WTC11 (cell line): ENCODE results near the gene ENAH. TPM values are rescaled to one million over a fixed set of nuclear protein-coding genes. Genes with fewer than 3 reads are reported as not detected.
A peak's percentile ranks its signal among the peaks of the same experiment; 100 is the strongest.
"Not testable (repeated sequence)": the region's sequence is repeated elsewhere in the genome, so short reads cannot be mapped to it uniquely, and the experiment has no call there.

ENCODE experiments used
- ATAC-seq: fragments of 200-7000 bp; cut with Tn5 transposase; 2 replicates; pipeline ENCODE4 v1.10.0; 2021; ENCODE audit warnings: mild to moderate bottlenecking, moderate library complexity
- CTCF ChIA-PET: fragments of 300-600 bp; sonication (Branson Sonifier 250); formaldehyde crosslinking; loops from one replicate; lab custom pipeline; 2021; ENCODE audit warnings: antibody characterized with exemption; lab: Charles Lee
- POLR2A ChIA-PET: fragments of 350-600 bp; sonication (Branson Sonifier 250); formaldehyde crosslinking; loops from one replicate; lab custom pipeline; 2021; ENCODE audit warnings: antibody characterized with exemption; lab: Charles Lee
- DNase-seq: peaks from one replicate; pipeline ENCODE4 v3.0.0; 2021; ENCODE audit warnings: low spot score
- H3K27ac Mint-ChIP-seq: 2 replicates; pipeline ENCODE4 v1.8.0; 2021; ENCODE audit warnings: mixed read lengths
- H3K27me3 Mint-ChIP-seq: 2 replicates; pipeline ENCODE4 v1.8.0; 2021; ENCODE audit warnings: low read depth, mild to moderate bottlenecking, moderate library complexity, mixed read lengths
- H3K36me3 Mint-ChIP-seq: 2 replicates; pipeline ENCODE4 v1.8.0; 2021; ENCODE audit warnings: mixed read lengths
- H3K4me1 Mint-ChIP-seq: 2 replicates; pipeline ENCODE4 v1.8.0; 2022; ENCODE audit warnings: mixed read lengths
- H3K4me3 Mint-ChIP-seq: 2 replicates; pipeline ENCODE4 v1.8.0; 2021; ENCODE audit warnings: mild to moderate bottlenecking, moderate library complexity, mixed read lengths
- H3K9me3 Mint-ChIP-seq: 2 replicates; pipeline ENCODE4 v1.8.0; 2021; ENCODE audit warnings: mixed read lengths
- CREB1 ChIP-seq: sonication (generic); formaldehyde crosslinking; IDR thresholded peaks from 2 replicates; pipeline ENCODE4 v1.8.0; 2023; ENCODE audit warnings: mild to moderate bottlenecking, missing genetic modification reagents
- EMX1 ChIP-seq: fragments of 250-450 bp; sonication (Bioruptor Pico); IDR thresholded peaks from 2 replicates; pipeline ENCODE4 v1.8.0; 2021; ENCODE audit warnings: mild to moderate bottlenecking
- FOXP1 ChIP-seq: sonication (generic); formaldehyde crosslinking; IDR thresholded peaks from 2 replicates; pipeline ENCODE4 v1.8.0; 2022; ENCODE audit warnings: missing genetic modification reagents, mild to moderate bottlenecking, moderate library complexity, borderline replicate concordance
- HMGA2 ChIP-seq: fragments of 250-450 bp; sonication (Bioruptor Pico); IDR thresholded peaks from 2 replicates; pipeline ENCODE4 v1.4.0; 2021; ENCODE audit warnings: mild to moderate bottlenecking, moderate library complexity
- NR1H2 ChIP-seq: sonication (generic); formaldehyde crosslinking; IDR thresholded peaks from 2 replicates; pipeline ENCODE4 v1.9.0; 2021; ENCODE audit warnings: mild to moderate bottlenecking, moderate library complexity, missing genetic modification reagents
- NR2C2 ChIP-seq: sonication (generic); formaldehyde crosslinking; IDR thresholded peaks from 2 replicates; pipeline ENCODE4 v1.8.0; 2022; ENCODE audit warnings: mild to moderate bottlenecking, missing genetic modification reagents
- OVOL2 ChIP-seq: fragments of 250-450 bp; sonication (Bioruptor Pico); IDR thresholded peaks from 2 replicates; pipeline ENCODE4 v1.9.0; 2021; ENCODE audit warnings: mild to moderate bottlenecking, borderline replicate concordance
- ZNF416 ChIP-seq: fragments of 250-450 bp; sonication (Bioruptor Pico); IDR thresholded peaks from 2 replicates; pipeline ENCODE4 v1.9.0; 2021; ENCODE audit warnings: mild to moderate bottlenecking, inconsistent platforms
- total RNA-seq: library from RNA; stranded (reverse); gene quantifications from 3 replicates; pipeline ENCODE4 v1.2.3, GENCODE V29; 2021
- TF ChIP-seq, protein P1 (sequence below): fragments of 200-600 bp; IDR thresholded peaks from 2 replicates; pipeline ENCODE4 v1.8.0; 2022; ENCODE audit warnings: antibody characterized with exemption
- TF ChIP-seq, protein P2 (sequence below): sonication (generic); formaldehyde crosslinking; IDR thresholded peaks from 2 replicates; pipeline ENCODE4 v1.8.1; 2023; ENCODE audit warnings: mild to moderate bottlenecking, missing genetic modification reagents
- TF ChIP-seq, protein P3 (sequence below): fragments of 250-450 bp; sonication (Bioruptor Pico); IDR thresholded peaks from 2 replicates; pipeline ENCODE4 v1.9.0; 2021; ENCODE audit warnings: mild to moderate bottlenecking, borderline replicate concordance
- TF ChIP-seq, protein P4 (sequence below): sonication (generic); formaldehyde crosslinking; IDR thresholded peaks from 2 replicates; pipeline ENCODE4 v1.8.1; 2023; ENCODE audit warnings: mild to moderate bottlenecking, missing genetic modification reagents, moderate library complexity
- TF ChIP-seq, protein P5 (sequence below): sonication (generic); formaldehyde crosslinking; IDR thresholded peaks from 2 replicates; pipeline ENCODE4 v1.8.0; 2022; ENCODE audit warnings: mild to moderate bottlenecking, missing genetic modification reagents
- TF ChIP-seq, protein P6 (sequence below): fragments of 250-450 bp; sonication (Bioruptor Pico); IDR thresholded peaks from 2 replicates; pipeline ENCODE4 v1.9.0; 2021; ENCODE audit warnings: mild to moderate bottlenecking
- TF ChIP-seq, protein P7 (sequence below): sonication (generic); formaldehyde crosslinking; conservative IDR thresholded peaks from 2 replicates; pipeline ENCODE4 v1.8.1; 2022; ENCODE audit warnings: mild to moderate bottlenecking, missing genetic modification reagents

The ENAH gene
- total RNA-seq, 1 experiment from 2014 or later: 227 TPM

DNA sequence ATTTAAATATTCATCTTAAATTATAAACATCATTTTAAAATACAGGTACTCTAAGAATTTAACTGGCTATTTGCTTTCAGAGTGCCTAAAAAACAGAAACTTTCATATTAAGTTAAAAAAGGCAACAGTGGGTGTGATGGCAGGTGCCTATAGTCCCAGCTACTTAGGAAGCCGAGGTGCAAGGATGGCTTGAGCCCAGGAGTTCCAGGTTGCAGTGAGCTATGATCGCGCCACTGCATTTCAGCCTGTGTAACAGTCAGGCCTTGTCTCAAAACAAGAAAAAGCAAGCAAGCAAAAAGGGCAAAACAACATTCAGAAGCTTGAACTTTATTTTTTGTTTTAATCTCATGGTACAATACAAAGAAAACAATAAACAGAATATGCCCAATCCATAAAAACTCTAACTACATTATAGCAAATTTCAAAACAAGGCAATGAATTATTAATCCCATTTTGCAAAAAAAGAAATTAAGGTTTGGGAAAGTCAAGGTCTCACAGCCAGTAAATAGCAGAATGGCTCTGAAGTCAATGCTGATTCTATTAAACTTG lies 15.2 kb downstream of the ENAH start (continued):
- TF ChIP-seq, protein P1, sequence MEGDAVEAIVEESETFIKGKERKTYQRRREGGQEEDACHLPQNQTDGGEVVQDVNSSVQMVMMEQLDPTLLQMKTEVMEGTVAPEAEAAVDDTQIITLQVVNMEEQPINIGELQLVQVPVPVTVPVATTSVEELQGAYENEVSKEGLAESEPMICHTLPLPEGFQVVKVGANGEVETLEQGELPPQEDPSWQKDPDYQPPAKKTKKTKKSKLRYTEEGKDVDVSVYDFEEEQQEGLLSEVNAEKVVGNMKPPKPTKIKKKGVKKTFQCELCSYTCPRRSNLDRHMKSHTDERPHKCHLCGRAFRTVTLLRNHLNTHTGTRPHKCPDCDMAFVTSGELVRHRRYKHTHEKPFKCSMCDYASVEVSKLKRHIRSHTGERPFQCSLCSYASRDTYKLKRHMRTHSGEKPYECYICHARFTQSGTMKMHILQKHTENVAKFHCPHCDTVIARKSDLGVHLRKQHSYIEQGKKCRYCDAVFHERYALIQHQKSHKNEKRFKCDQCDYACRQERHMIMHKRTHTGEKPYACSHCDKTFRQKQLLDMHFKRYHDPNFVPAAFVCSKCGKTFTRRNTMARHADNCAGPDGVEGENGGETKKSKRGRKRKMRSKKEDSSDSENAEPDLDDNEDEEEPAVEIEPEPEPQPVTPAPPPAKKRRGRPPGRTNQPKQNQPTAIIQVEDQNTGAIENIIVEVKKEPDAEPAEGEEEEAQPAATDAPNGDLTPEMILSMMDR: no peak
- no peak for TF ChIP-seq OVOL2 (CRISPR knock-in tag)
- TF ChIP-seq, protein P2, sequence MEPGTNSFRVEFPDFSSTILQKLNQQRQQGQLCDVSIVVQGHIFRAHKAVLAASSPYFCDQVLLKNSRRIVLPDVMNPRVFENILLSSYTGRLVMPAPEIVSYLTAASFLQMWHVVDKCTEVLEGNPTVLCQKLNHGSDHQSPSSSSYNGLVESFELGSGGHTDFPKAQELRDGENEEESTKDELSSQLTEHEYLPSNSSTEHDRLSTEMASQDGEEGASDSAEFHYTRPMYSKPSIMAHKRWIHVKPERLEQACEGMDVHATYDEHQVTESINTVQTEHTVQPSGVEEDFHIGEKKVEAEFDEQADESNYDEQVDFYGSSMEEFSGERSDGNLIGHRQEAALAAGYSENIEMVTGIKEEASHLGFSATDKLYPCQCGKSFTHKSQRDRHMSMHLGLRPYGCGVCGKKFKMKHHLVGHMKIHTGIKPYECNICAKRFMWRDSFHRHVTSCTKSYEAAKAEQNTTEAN (CRISPR knock-in tag): no peak
- TF ChIP-seq, protein P3, sequence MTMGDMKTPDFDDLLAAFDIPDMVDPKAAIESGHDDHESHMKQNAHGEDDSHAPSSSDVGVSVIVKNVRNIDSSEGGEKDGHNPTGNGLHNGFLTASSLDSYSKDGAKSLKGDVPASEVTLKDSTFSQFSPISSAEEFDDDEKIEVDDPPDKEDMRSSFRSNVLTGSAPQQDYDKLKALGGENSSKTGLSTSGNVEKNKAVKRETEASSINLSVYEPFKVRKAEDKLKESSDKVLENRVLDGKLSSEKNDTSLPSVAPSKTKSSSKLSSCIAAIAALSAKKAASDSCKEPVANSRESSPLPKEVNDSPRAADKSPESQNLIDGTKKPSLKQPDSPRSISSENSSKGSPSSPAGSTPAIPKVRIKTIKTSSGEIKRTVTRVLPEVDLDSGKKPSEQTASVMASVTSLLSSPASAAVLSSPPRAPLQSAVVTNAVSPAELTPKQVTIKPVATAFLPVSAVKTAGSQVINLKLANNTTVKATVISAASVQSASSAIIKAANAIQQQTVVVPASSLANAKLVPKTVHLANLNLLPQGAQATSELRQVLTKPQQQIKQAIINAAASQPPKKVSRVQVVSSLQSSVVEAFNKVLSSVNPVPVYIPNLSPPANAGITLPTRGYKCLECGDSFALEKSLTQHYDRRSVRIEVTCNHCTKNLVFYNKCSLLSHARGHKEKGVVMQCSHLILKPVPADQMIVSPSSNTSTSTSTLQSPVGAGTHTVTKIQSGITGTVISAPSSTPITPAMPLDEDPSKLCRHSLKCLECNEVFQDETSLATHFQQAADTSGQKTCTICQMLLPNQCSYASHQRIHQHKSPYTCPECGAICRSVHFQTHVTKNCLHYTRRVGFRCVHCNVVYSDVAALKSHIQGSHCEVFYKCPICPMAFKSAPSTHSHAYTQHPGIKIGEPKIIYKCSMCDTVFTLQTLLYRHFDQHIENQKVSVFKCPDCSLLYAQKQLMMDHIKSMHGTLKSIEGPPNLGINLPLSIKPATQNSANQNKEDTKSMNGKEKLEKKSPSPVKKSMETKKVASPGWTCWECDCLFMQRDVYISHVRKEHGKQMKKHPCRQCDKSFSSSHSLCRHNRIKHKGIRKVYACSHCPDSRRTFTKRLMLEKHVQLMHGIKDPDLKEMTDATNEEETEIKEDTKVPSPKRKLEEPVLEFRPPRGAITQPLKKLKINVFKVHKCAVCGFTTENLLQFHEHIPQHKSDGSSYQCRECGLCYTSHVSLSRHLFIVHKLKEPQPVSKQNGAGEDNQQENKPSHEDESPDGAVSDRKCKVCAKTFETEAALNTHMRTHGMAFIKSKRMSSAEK: no peak

DNA sequence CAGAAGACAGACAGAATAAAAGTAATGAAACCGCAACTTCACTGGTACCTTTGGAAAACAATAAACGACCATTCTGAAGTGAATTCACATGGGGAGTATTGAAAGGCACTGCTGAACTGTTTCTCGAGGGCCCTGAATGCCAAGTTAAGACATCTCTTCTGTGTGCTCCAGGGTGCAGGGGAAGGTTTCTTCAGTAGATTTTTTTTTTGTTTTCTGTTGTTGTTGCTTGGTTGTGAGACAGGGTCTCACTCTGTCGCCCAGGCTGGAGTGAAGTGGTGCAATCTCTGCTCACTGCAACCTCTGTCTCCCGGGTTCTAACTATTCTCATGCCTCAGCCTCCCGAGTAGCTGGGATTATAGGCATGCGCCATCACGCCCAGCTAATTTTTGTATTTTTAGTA lies 15.9 kb downstream of the ENAH start:
- DNase-seq, CTCF ChIA-PET, H3K4me3 Mint-ChIP-seq, ATAC-seq, POLR2A ChIA-PET, H3K27me3 Mint-ChIP-seq: not testable (repeated sequence)
- peaks cover 39% of the 10 kb centered on the region for H3K4me1 Mint-ChIP-seq
- peaks cover 24% of the 10 kb centered on the region for H3K36me3 Mint-ChIP-seq
- H3K27ac Mint-ChIP-seq: peak overlapping the region; percentile 3; the same call in 1 of the 2 replicates
- peaks cover 14% of the 10 kb centered on the region for H3K9me3 Mint-ChIP-seq

DNA sequence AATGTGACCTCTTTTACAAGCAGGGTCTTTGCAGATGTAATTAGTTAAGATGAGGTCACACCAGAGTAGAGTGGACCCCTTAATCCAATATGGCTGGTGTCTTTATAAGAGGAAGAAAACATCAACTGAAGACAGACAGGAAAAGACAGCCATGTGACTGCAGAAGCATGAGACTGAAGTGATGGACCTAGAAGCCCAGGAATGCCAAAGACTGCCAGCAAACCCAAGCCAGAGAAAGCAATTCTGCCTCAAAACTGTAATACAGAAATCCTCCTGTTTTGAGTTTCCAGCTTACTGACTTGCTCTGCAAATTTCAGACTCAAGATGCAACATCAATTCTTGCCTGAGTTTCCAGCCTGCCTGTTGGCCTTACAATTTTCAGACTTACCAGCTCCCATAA lies 17.3 kb downstream of the ENAH start:
- Mint-ChIP-seq H3K4me3 (no peak overlapping the region), H3K27ac (peak overlapping the region; percentile 39; the same call in 1 of the 2 replicates), H3K9me3 (peaks cover 14% of the 10 kb centered on the region), H3K36me3 (peaks cover 21% of the 10 kb centered on the region), H3K4me1 (peaks cover 48% of the 10 kb centered on the region), H3K27me3 (no peaks in the 10 kb centered on the region; the same call in 1 of the 2 replicates)
- ChIA-PET CTCF (no interaction called here), POLR2A (no interaction called here)
- ATAC-seq (no peak), DNase-seq (no peak)
- TF ChIP-seq FOXP1 (CRISPR knock-in tag) (no peak), CREB1 (CRISPR knock-in tag) (no peak), EMX1 (no peak), HMGA2 (CRISPR knock-in tag) (no peak), NR1H2 (no peak), ZNF416 (no peak), NR2C2 (no peak)
- TF ChIP-seq, protein P3: no peak
- TF ChIP-seq, protein P1: no peak
- TF ChIP-seq, protein P4, sequence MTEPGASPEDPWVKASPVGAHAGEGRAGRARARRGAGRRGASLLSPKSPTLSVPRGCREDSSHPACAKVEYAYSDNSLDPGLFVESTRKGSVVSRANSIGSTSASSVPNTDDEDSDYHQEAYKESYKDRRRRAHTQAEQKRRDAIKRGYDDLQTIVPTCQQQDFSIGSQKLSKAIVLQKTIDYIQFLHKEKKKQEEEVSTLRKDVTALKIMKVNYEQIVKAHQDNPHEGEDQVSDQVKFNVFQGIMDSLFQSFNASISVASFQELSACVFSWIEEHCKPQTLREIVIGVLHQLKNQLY: no peak
- TF ChIP-seq, protein P5, sequence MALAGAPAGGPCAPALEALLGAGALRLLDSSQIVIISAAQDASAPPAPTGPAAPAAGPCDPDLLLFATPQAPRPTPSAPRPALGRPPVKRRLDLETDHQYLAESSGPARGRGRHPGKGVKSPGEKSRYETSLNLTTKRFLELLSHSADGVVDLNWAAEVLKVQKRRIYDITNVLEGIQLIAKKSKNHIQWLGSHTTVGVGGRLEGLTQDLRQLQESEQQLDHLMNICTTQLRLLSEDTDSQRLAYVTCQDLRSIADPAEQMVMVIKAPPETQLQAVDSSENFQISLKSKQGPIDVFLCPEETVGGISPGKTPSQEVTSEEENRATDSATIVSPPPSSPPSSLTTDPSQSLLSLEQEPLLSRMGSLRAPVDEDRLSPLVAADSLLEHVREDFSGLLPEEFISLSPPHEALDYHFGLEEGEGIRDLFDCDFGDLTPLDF (CRISPR knock-in tag): no peak
- TF ChIP-seq, protein P6, sequence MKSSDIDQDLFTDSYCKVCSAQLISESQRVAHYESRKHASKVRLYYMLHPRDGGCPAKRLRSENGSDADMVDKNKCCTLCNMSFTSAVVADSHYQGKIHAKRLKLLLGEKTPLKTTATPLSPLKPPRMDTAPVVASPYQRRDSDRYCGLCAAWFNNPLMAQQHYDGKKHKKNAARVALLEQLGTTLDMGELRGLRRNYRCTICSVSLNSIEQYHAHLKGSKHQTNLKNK (CRISPR knock-in tag): no peak
- TF ChIP-seq, protein P7, sequence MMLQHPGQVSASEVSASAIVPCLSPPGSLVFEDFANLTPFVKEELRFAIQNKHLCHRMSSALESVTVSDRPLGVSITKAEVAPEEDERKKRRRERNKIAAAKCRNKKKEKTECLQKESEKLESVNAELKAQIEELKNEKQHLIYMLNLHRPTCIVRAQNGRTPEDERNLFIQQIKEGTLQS (CRISPR knock-in tag): no peak
